ENCODE measurements around the gene COL20A1.

GRCh38 chr20:63321148-63321831 lies 28.3 kb downstream of the COL20A1 start:
- TF ChIP-seq CTCF (IDR thresholded peaks at IDR 0.05; ENCODE audit: low read depth, low read length), result no peak
- TF ChIP-seq POLR2A (IDR thresholded peaks at IDR 0.05; ENCODE audit: extremely low read depth, insufficient read length), result no peak
- TF ChIP-seq MYC (IDR thresholded peaks at IDR 0.05; ENCODE audit: low read depth, low read length), result no peak
- no peak for TF ChIP-seq MAX (IDR thresholded peaks at IDR 0.05; ENCODE audit: low read depth, low read length)

Measured in NB4 (cell line).